NCI-H748 treated with DMSO at 0.1 percent for 48 hours (cell line): ENCODE data around the gene RTN4RL1.

Experiments
- DNase-seq: peaks from one replicate; lab custom pipeline; 2025; lab: John Stamatoyannopoulos, UW

Gene RTN4RL1

GRCh38 chr17:1919201-1919600, 105.9 kb downstream of the RTN4RL1 start:
- DNase-seq: no peak

- DNase-seq: no peak
Observed at GRCh38 chr17:1918346-1919162, 106.6 kb downstream of the RTN4RL1 start.

- DNase-seq: no peak
Observed at GRCh38 chr17:1916963-1917715, 108.0 kb downstream of the RTN4RL1 start.

GRCh38 chr17:1916316-1916715, 108.8 kb downstream of the RTN4RL1 start:
- DNase-seq: no peak

GRCh38 chr17:1915889-1916288, 109.2 kb downstream of the RTN4RL1 start:
- no peak for DNase-seq

- no peak for DNase-seq
Observed at GRCh38 chr17:1914661-1915083, 110.5 kb downstream of the RTN4RL1 start.

- DNase-seq: no peak
Observed at GRCh38 chr17:1913702-1914101, 111.4 kb downstream of the RTN4RL1 start.

- DNase-seq: no peak
Observed at GRCh38 chr17:1912146-1912545, 113.0 kb downstream of the RTN4RL1 start.

GRCh38 chr17:1909985-1910384, 115.1 kb downstream of the RTN4RL1 start:
- no peak for DNase-seq

GRCh38 chr17:1908699-1909309, 116.3 kb downstream of the RTN4RL1 start:
- DNase-seq: peak; percentile 77

- DNase-seq: no peak
Observed at GRCh38 chr17:1907909-1908698, 117.0 kb downstream of the RTN4RL1 start.

- DNase-seq: no peak
Observed at GRCh38 chr17:1907216-1907631, 117.9 kb downstream of the RTN4RL1 start.

GRCh38 chr17:1906662-1907101, 118.5 kb downstream of the RTN4RL1 start:
- DNase-seq: no peak

GRCh38 chr17:1905190-1905913, 119.8 kb downstream of the RTN4RL1 start:
- DNase-seq: peak; percentile 87

- DNase-seq: no peak
Observed at GRCh38 chr17:1904273-1905182, 120.6 kb downstream of the RTN4RL1 start.

GRCh38 chr17:1899403-1900000, 125.6 kb downstream of the RTN4RL1 start:
- DNase-seq: no peak

- DNase-seq: no peak
Observed at GRCh38 chr17:1898872-1899271, 126.3 kb downstream of the RTN4RL1 start.

- peak; percentile 21 for DNase-seq
Observed at GRCh38 chr17:1898332-1898731, 126.8 kb downstream of the RTN4RL1 start.

GRCh38 chr17:1897105-1897656, 128.0 kb downstream of the RTN4RL1 start:
- DNase-seq: no peak
